Keratinocyte (primary cell): ENCODE measurements around the gene EID2B.

Experiments
- CTCF ChIP-seq, 3 experiments: IDR thresholded peaks in 1 of 3; conservative IDR thresholded peaks in 1 of 3; optimal IDR thresholded peaks in 1 of 3; 2 replicates in 2 of 3; 3 replicates in 1 of 3; pipeline versions ENCODE3 to v1.5.1; 2011; ENCODE audit warnings: low read length in 3 of 3, mild to moderate bottlenecking in 3 of 3, moderate library complexity in 2 of 3, control low read depth in 1 of 3, inconsistent platforms in 1 of 3; ENCODE audit not compliant: insufficient read depth in 2 of 3; ENCODE audit errors: extremely low read depth in 1 of 3
- EZH2 ChIP-seq: IDR thresholded peaks from one replicate; pipeline ENCODE4 v1.6.1; 2012; ENCODE audit warnings: inconsistent platforms, mild to moderate bottlenecking, low read length, moderate library complexity

DNA sequence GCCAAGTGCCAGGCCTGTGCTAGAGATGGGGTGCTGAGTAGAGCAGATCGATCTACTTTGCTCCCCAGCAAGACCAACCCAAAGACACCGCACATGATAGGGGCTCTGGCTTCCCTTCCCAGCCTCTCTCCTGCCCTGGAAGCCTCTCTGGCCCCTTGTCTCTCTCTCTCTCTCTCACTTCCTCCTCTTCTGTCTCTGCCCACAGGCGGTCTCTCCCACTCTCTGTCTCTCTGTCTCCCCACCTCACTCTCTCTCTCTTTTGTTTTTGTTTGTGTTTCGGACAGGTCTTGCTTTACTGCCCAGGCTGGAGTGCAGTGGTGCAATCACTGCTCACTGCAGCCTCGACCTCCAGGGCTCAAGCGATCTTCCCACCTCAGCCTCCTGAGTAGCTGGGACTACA, 16.4 kb downstream of the EID2B start:
- TF ChIP-seq CTCF (optimal IDR thresholded peaks at IDR 0.05 in 1 of 3, IDR thresholded peaks at IDR 0.05 in 1 of 3, conservative IDR thresholded peaks at IDR 0.05 in 1 of 3; ENCODE audit: extremely low read depth in 1 of 3, insufficient read depth in 2 of 3, low read length in 3 of 3) (no peak), EZH2 (peak; percentile 3)
